GM21737 (cell line): ENCODE data around the gene FAM83E.

Source experiments
- ATAC-seq: cut with Tn5 transposase; IDR thresholded peaks from one replicate; pipeline ENCODE4 v1.9.1; 2021; ENCODE audit warnings: mild to moderate bottlenecking, moderate library complexity; ENCODE audit not compliant: unreplicated experiment

The FAM83E gene

DNA sequence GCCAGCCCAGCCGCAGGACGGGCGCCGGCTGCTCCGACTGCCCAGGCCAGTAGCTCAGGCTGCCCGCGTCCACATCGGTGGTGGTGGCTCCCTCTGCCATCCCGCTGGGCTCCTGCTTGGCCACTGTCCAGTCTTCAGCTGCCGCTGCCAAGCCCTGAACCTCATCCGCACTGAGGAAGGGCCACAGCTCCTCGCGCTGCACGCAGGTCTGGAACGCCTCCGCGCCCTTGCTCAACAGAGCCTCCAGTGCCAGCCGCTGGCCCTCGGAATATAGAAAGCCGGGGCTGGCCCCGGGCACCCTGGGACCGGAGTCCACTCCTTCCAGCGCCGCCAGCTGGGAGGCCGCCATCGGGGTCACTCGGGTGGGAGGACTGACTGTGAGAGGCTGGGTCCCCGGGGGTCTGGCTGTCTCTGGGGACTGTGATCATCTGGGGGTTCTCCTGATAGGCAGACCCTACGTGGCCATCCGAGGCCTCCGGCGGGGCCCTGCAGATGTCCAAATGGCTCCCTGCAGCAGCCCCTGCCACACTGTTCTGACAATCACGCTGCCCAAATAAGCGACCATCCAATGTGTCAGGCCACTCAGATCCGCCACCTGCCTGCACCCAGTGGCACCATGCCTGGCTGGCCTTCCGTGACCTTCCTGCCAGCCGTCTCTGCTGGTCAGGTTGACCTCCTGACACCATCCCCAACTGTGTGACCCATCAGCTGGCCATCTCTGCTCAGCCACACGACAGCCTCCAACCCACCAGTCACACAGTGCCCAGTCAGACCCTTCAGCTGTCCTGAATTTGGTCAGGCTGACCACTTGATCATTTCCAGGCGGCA, 1.6 kb downstream of the FAM83E start:
- ATAC-seq: no peak

DNA sequence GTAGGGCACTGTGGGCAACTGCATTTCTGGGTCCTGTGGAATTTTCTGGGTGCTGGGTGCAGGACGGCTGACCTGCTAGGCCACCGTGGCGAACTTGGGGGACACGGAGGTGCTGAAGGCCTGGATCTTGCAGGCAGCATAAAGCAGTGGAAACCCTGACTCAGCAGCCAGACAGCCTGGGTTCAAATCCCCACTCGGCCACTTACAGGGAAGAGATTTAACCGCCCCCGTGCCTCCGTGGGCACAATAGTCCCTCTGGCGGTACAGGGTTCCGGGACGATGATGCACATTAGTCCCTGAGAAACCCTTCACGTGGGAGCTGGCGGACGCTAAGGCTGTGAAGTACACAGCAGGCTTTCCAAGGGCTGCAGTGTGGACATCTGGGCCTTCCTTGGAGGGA, 3.0 kb downstream of the FAM83E start:
- no peak for ATAC-seq

DNA sequence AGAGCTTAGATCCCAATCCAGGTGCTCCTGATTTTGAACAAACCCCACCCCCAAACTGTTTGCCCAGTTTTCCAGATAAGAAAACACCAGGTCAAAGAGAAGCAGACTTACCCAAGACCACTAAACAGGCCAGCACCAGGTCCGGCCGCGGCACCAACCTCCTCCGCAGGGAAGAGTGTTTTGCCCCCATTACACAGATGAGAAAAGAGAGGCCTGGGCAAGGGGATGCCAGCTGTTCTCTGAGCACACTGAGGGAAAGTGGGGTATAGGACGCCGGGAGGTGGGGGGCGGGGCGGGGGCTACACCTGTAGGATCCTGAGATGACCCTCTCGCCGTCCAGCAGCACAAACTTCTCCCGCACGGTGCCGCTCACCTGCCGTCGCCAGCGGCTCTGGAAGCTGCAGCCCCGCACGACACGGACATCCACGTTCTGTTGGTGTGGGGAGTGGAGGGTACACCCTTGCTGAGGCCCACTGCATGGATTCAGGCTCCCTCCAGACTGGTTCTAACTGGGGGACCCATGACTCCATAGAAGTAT, 5.2 kb downstream of the FAM83E start:
- ATAC-seq: no peak

DNA sequence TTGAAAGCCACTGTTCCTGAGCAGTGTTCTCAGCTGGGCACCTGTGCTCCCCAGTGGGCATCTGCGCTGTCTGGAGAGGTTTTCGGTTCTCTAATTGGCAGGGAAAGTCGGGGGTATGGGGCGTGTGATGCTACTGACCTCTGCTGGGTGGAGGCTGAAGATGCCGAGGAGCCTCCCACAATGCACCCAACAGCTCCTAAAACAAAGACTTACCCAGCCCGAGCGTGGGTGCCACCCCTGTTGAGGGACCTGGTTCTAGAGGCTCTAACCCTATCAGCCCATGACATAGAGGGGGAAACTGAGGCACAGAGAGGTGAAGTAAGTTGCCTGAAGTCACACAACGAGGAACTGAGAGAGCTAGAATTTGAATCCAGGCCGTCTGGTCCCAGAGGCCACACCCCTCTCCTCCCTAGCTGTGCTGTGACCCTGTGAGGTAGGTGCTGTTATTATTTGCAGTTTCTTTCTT, 6.0 kb downstream of the FAM83E start:
- ATAC-seq: no peak

DNA sequence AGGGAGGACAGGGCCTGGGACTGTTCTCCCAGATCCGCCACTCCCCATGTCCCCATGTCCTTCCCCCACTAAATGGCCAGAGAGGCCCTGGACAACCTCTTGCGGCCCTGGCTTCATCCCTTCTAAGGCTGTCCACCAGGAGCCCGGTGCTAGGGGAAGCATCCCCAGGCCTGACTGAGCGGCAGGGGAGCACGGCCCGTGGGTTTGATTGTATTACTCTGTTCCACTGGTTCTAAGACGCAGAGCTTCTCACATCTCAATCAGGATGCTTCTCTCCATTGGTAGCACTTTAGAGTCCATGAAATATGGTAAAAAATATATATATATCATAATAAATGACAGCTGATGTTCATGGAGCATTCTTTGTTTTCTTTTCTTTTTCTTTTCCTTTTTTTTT, 7.5 kb downstream of the FAM83E start:
- ATAC-seq: no peak

DNA sequence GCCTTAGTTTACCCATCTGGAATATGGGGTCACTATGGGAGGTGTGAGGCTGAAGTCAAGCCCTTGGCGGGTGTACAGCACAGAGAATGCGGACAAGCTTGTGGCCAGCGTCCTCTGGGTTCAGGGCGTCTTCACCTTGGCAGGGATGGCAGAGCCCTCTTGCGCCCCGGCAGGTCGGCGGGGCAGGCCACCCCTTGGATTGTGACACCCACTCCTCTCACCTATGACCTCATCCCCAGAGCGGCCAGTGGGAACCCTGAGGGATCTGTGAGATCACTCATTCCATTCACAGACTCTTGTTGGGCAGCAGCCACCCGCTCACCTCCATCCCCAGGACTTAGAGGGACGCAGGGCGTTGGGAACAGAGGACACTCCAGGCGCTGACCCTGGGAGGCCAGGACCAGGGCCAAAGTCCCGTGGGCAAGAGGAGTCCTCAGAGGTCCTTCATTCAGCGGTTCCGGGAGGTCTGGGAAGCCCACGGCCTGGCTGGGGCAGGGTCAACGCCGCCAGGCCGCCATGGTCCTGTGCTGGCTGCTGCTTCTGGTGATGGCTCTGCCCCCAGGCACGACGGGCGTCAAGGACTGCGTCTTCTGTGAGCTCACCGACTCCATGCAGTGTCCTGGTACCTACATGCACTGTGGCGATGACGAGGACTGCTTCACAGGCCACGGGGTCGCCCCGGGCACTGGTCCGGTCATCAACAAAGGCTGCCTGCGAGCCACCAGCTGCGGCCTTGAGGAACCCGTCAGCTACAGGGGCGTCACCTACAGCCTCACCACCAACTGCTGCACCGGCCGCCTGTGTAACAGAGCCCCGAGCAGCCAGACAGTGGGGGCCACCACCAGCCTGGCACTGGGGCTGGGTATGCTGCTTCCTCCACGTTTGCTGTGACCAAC, 8.2 kb downstream of the FAM83E start, which contains the start of gene SPACA4:
SPACA4 (plus strand) TSS at position 280 of the 896 bp plus-strand sequence; CDS start at position 517, 237 bp downstream.
- ATAC-seq: no peak

DNA sequence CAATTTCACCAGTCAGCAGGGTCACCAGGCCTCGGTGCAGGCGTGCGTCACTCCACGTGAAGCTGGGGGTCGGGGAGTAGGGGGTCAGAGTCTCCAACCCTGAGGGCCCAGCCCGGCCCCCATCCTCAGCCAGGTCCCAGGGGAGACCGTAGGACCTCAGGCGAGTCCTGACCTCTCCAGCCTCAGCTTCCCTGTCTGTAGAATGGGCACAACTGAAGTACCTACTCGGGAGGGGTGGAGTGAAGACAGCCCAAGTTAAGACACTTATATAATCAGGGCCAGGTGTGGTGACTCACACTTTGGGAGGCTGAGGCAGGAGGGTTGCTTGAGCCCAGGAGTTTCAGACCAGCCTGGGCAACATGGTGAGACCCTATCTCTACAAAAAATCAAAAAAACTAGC, 11.0 kb downstream of the FAM83E start:
- ATAC-seq: no peak

DNA sequence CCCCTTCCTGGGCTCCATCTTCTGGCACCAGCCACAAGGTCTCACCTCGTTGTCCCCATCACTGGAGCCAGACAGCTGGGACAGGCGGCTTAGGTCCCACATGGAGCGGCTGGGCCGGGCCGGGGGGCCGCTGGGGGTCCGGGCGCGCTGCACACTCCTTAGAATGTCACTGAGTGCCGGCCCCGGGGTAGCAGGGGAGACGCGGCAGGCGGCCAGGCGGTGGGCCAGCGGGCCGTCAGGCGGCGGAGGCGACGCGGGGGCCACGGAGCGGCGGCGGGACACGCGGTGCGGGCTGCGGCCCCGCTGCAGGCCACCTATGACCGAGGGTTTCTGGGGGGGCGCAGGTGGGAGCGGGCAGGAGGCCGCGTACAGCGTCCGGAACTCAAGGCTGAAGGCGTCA, 11.4 kb downstream of the FAM83E start:
- ATAC-seq: no peak

DNA sequence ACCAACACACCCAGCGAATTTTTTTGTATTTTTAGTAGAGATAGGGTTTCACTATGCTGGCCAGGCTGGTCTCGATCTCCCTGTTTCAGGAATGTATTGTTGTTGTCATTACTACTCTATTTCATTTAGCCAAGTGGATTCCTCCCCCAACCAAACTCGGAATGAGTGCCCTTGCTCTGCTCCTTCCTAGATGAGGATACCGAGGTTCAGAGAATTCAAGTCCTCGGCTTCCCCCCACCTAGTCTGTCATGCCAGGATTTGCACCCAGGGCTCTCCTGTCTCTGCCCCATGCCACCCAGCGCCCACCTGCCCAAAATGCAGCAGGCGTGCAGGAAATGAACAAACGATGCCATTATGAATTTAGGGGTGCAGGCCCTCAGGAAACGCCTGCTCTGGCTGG, 11.9 kb downstream of the FAM83E start:
- ATAC-seq: no peak

DNA sequence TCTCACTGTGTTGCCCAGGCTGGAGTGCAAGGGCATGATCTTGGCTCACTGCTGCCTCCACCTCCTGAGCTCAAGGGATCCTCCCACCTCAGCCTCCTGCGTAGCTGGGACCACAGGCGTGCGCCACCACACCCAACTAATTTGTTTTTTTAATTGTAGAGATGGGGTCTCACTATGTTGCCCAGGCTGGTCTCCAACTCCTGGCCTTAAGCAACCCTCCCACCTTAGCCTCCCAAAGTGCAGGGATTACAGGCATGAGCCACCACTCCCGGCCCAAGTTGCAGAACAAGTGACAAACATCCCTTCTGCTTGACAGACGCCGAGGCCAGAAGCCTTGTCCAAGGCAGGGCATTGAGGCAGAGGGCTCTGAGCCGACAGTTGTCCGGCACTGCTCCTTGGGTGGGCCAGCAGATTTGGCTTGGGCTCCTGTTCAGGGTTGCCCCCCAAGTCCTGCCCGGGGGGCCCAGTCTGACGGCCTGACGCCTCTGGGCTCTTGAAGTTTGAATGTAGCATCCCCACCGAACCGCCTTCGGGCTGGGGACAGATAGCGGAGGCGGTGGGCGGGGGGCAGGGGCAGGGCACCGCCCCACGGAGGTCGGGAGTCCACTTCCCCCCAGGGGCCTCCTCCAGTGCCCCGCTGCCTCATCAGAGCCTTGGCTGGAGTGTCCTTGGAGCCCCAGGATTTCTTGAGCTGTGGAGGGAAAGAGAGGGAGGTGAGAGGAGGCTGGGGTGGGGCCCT, 14.0 kb downstream of the FAM83E start:
- no peak for ATAC-seq

DNA sequence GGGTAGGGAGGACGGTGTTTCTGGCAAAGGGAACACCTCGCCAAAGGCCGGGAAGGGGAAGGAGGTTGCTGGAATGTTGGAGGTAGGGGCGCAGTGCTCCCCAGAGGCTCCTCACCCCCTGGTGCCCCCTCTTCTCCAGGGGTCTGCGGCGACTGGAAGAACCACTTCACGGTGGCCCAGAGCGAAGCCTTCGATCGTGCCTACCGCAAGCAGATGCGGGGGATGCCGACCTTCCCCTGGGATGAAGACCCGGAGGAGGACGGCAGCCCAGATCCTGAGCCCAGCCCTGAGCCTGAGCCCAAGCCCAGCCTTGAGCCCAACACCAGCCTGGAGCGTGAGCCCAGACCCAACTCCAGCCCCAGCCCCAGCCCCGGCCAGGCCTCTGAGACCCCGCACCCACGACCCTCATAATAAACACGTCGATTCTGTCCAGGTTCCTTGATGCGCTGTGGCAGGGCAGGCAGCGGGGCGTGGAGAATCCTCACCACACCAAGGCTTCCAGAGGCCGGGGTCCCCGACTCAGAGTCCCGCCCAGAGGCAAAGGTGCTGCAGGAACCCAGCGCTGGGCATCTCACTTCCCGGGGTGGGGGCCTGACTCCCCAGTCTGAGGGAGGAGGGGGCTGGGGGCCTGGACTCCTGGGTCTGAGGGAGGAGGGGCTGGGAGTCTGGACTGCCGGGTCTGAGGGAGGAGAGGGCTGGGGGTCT, 15.7 kb downstream of the FAM83E start:
- no peak for ATAC-seq

DNA sequence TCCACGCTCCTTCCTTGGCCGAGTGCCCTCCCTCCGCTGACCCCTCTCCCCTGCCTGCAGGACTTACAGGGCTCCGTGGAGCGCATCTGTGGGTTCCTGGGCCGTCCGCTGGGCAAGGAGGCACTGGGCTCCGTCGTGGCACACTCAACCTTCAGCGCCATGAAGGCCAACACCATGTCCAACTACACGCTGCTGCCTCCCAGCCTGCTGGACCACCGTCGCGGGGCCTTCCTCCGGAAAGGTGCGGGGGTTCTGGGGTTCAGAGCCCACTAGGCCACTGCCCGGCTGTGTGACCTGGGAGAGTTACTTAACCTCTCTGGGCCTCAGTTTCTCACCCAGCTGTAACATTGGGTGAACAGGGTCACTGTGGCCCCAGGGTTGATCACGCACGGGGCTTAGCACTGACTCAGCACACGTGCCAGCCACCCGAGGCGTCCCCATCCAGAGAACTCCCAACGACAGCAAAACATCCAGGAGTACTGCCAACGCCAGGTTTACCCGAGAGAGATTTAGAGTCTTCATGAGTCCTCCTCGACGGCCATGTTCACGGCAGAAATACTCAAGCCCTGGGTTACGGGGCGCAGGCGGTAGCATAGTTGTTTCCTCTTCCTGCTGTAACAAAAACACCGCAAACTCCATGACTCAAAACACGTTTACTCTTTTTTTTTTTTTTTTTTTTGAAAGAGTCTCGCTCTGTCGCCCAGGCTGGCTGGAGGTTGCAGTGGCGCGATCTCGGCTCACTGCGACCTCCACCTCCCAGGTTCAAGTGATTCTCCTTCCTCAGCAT, 18.0 kb downstream of the FAM83E start:
- no peak for ATAC-seq

DNA sequence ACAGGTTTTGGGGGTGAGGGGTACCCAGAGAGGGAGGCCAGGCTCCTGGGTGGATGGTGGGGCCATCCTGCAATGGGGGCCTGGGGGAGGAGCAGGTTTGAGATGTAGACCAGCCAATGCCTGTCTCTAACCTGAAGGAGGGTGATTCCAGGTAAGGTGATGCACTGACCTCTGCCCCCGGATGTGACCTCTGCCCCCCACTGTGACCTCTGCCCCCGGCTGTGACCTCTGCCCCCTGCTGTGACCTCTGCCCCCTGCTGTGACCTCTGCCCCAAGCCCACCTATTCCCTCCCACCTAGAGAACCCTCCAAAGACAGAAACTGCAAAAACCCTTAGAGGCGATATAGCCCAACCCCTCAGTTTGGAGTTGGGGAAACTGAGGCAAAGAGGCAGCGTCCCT, 18.6 kb downstream of the FAM83E start:
- no peak for ATAC-seq

DNA sequence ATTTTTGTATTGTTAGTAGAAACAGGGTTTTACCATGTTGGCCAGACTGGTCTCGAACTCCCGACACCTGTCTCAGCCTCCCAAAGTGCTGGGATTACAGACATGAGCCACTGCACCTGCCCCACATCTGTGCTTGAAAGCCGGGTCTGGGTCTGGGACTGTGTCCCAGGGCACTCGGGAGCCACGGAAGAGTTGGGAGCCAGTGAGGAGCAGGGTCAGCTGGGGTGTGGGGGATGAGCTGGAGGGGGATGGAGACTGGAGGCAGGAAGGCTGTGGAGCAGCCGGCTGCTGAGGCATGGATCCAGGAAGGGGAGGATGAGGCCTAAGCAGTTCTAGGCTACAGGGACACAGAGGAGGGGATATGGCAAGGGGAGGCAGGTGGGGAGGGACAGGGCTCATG, 19.0 kb downstream of the FAM83E start:
- ATAC-seq: no peak

DNA sequence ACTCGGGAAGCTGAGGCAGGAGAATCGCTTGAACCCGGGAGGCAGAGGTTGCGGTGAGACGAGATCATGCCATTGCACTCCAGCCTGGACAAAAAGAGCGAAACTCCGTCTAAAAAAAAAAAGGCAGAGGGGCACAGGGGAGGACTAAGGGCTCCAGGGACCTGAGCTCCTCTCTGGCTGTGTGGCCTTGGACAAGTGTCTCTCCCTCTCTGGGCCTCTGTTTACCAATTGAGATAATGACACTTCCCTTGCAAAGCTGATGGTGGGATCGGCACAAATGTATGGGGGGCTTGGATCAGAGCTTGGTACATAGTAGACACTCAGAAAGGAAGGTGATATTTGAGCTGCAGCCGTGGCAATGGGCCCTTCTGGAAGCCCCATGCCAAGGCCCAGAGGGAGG, 19.7 kb downstream of the FAM83E start:
- ATAC-seq: no peak

DNA sequence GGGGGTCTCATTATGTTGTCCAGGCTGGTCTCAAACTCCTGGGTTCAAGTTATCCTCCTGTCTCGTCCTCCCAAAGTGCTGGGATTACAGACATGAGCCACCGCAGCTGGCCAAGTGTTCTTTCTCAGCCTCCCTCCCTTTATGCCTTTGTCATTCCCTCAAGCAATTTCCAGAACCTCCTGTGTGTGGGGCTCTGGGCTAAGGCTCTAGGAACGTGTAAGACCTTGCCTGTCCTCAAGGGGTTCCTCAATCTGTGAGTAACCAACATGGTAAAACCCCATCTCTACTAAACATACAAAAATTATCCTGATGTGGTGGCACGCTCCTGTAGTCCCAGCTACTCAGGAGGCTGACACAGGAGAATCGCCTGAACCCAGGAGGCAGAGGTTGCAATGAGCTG, 23.9 kb downstream of the FAM83E start:
- no peak for ATAC-seq

DNA sequence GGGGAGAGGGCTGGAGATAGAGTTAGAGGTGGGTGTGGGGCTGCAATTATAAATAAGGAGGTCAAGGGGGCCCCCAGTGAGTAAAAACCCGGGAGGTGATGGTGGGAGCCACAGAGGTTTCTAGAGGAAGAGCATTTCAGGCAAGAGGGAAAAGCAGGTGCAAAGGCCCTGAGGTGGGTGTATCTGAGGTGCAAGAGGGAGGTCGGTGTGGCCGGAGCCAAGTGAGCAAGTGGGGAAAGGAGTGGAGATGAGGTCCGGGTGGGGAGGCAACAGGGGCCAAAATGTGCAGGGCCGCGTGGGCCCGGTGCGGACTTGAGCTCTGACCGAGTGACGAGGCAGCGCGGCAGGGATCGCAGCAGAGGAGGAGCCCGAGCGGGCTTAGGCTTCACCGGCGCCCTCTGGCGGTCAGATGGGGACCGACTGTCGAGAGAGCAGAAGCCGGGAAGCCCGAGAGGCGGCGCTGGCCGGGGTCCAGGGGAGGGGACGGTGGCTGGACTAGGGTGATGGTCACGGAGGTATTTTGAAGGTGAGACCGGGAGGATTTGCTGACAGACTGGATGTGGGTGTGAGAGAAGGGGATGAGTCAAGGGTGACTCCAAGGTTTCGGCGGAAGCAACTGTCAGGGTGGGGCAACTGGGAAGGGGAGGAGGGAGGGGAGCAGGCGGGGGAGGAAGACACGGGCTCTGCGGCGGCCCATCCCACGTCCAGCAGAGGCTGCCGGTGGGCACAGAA, 26.0 kb downstream of the FAM83E start:
- no peak for ATAC-seq

DNA sequence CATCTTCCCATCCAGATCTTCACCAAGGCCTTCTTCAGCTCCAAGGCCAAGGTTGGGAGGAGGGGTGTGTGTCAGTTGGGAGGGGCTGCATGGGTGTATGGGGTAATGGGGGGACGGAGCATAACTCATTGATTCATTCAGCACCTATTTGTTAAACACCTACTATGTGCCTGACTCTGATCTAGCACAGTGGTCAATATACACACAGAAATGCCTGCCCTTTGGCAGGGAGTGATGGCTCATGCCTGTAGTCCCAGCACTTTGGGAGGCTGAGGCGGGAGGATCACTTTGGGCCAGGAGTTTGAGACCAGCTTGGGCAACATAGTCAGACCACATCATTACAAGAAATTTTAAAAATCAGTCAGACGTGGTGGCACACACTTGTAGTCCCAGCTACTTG, 27.5 kb downstream of the FAM83E start:
- ATAC-seq: no peak

DNA sequence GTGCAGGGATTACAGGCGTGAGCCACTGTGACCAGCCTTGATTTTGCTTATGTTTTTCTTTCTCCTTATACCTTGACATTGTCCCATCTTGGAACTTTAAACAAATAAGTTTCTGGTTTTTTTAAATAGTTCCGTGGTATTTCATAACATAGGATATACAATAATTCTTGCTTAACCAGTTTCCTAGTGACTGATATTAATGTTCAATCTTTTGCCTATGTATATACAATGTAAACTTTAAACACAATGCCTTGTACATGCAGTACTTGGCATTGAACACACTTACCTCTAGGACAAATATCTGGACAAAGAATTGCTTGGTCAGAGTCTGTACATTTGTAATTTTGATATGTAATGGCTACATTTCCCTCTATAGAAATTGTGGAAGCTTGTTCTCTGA, 32.7 kb downstream of the FAM83E start:
- no peak for ATAC-seq
